ENCODE results near the gene RBM5.

The RBM5 gene

GRCh38 chr3:50167069-50167840, 78.5 kb downstream of the RBM5 start:
- H3K4me2 ChIP-seq (ENCODE audit: low read depth, low read length, poor library complexity, severe bottlenecking) = no peak overlapping the region

GRCh38 chr3:50167841-50168209, 79.1 kb downstream of the RBM5 start:
- Histone ChIP-seq H3F3A (ENCODE audit: insufficient read depth) (no peaks in the 10 kb centered on the region), H4K20me1 (ENCODE audit: low read depth, low read length) (no peaks in the 10 kb centered on the region), H3K27ac (ENCODE audit: low read depth, low read length) (no peak overlapping the region), H3K4me2 (ENCODE audit: low read depth, low read length, poor library complexity, severe bottlenecking) (no peak overlapping the region), H3K79me2 (ENCODE audit: insufficient read depth, low read length) (no peaks in the 10 kb centered on the region), H2AFZ (ENCODE audit: low read depth, low read length, severe bottlenecking) (no peak overlapping the region), H3K27me3 (ENCODE audit: low read length) (no peaks in the 10 kb centered on the region), H3K4me3 (ENCODE audit: insufficient read depth, low read length, poor library complexity, severe bottlenecking) (no peak overlapping the region), H3K9me2 (replicated peaks; ENCODE audit: insufficient read depth, low read length) (no peaks in the 10 kb centered on the region), H3K36me3 (ENCODE audit: low read length) (no peaks in the 10 kb centered on the region), H3K9me3 (ENCODE audit: insufficient read depth, low read length) (no peaks in the 10 kb centered on the region), H3K9ac (ENCODE audit: low read length) (no peak overlapping the region)
- no peak for TF ChIP-seq EZH2phosphoT487 (conservative IDR thresholded peaks at IDR 0.05; ENCODE audit: low read length)
- TF ChIP-seq CTCF (IDR thresholded peaks at IDR 0.05; ENCODE audit: insufficient read depth, low read length, poor library complexity, severe bottlenecking) = no peak

More at GRCh38 chr3:50167069-50167840, 78.5 kb downstream of the RBM5 start:
- Histone ChIP-seq H3K36me3 (ENCODE audit: low read length) (no peaks in the 10 kb centered on the region), H2AFZ (ENCODE audit: low read depth, low read length, severe bottlenecking) (no peak overlapping the region), H3K9ac (ENCODE audit: low read length) (no peak overlapping the region), H3F3A (ENCODE audit: insufficient read depth) (no peaks in the 10 kb centered on the region), H3K79me2 (ENCODE audit: insufficient read depth, low read length) (no peaks in the 10 kb centered on the region), H3K27me3 (ENCODE audit: low read length) (no peaks in the 10 kb centered on the region), H3K27ac (ENCODE audit: low read depth, low read length) (no peak overlapping the region), H4K20me1 (ENCODE audit: low read depth, low read length) (no peaks in the 10 kb centered on the region), H3K9me3 (ENCODE audit: insufficient read depth, low read length) (no peaks in the 10 kb centered on the region), H3K9me2 (replicated peaks; ENCODE audit: insufficient read depth, low read length) (no peaks in the 10 kb centered on the region), H3K4me3 (ENCODE audit: insufficient read depth, low read length, poor library complexity, severe bottlenecking) (no peak overlapping the region)
- TF ChIP-seq EZH2phosphoT487 (conservative IDR thresholded peaks at IDR 0.05; ENCODE audit: low read length) (no peak), CTCF (IDR thresholded peaks at IDR 0.05; ENCODE audit: insufficient read depth, low read length, poor library complexity, severe bottlenecking) (no peak)

GRCh38 chr3:50168388-50168787, 79.7 kb downstream of the RBM5 start:
- H2AFZ ChIP-seq (ENCODE audit: low read depth, low read length, severe bottlenecking) = no peak overlapping the region
- no peak overlapping the region for H3K9ac ChIP-seq (ENCODE audit: low read length)
- H3K9me3 ChIP-seq (ENCODE audit: insufficient read depth, low read length) = no peaks in the 10 kb centered on the region
- TF ChIP-seq EZH2phosphoT487 (conservative IDR thresholded peaks at IDR 0.05; ENCODE audit: low read length) = no peak
- TF ChIP-seq CTCF (IDR thresholded peaks at IDR 0.05; ENCODE audit: insufficient read depth, low read length, poor library complexity, severe bottlenecking) = no peak
- H3K36me3 ChIP-seq (ENCODE audit: low read length) = no peaks in the 10 kb centered on the region
- H3K4me3 ChIP-seq (ENCODE audit: insufficient read depth, low read length, poor library complexity, severe bottlenecking) = no peak overlapping the region
- no peak overlapping the region for H3K27ac ChIP-seq (ENCODE audit: low read depth, low read length)
- H3F3A ChIP-seq (ENCODE audit: insufficient read depth) = no peaks in the 10 kb centered on the region
- H3K4me2 ChIP-seq (ENCODE audit: low read depth, low read length, poor library complexity, severe bottlenecking) = no peak overlapping the region
- H3K27me3 ChIP-seq (ENCODE audit: low read length) = no peaks in the 10 kb centered on the region
- H3K9me2 ChIP-seq (replicated peaks; ENCODE audit: insufficient read depth, low read length) = no peaks in the 10 kb centered on the region
- H3K79me2 ChIP-seq (ENCODE audit: insufficient read depth, low read length) = no peaks in the 10 kb centered on the region
- no peaks in the 10 kb centered on the region for H4K20me1 ChIP-seq (ENCODE audit: low read depth, low read length)

All from SU-DHL-6 (cell line).